Bronchial epithelial cell (primary cell): Measurements from ENCODE around the gene WT1. TPM values are rescaled to one million over a fixed set of nuclear protein-coding genes. Genes with fewer than 3 reads are reported as not detected.

Experiments used
- DNase-seq: peaks from one replicate; pipeline ENCODE4 v3.0.0-alpha.2; 2010; ENCODE audit warnings: low read depth
- FAIRE-seq: peaks from 2 replicates; lab custom pipeline; 2011; peaks lifted over from hg19 to GRCh38; lab: Jason Lieb, UNC
- H3K27me3 ChIP-seq: 2 replicates; pipeline ENCODE4 v1.5.1; 2011; ENCODE audit warnings: low read length; ENCODE audit not compliant: control insufficient read depth, insufficient read depth
- H3K36me3 ChIP-seq: 2 replicates; pipeline ENCODE4 v1.5.1; 2011; ENCODE audit warnings: low read length; ENCODE audit not compliant: control insufficient read depth, insufficient read depth
- H3K4me3 ChIP-seq: 2 replicates; pipeline ENCODE4 v1.5.1; 2011; ENCODE audit warnings: mild to moderate bottlenecking, low read depth, low read length, control low read depth
- total RNA-seq: library from RNA; depleted of rRNA; stranded (reverse); fragments of >200 nt; gene quantifications from 2 replicates; pipeline ENCODE4 v1.2.1, GENCODE V29; 2014
- TF ChIP-seq, protein P1 (sequence below): IDR thresholded peaks from 2 replicates; pipeline ENCODE4 v1.5.1; 2011; ENCODE audit warnings: mild to moderate bottlenecking, moderate library complexity, low read length, control low read depth, inconsistent platforms; ENCODE audit not compliant: insufficient read depth, severe bottlenecking

WT1 gene
- total RNA-seq, 1 donor from 2014 or later, result not detected

DNA sequence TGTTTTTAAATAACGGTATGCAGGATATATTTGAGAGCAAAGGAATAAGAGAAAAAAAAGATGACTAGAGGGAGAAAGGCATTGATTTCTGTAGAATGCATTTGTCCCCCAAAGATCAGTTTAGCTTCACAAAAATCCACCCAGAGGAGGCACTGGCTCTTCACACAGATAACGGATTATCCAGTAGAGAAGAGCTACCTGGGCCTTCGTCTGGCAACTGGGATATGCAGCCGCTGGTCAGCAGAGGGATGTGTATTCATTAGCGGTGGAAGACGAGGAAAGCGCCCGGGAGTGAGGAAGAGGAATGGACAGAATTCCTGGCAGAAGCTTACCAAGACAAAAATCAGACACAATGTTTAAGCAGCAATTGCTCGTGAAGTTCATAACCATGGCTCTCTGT is 5.6 kb upstream of the WT1 start:
- FAIRE-seq, result no peak
- DNase-seq, result no peak
- Histone ChIP-seq H3K4me3 (no peak overlapping the region), H3K27me3 (peaks cover 45% of the 10 kb centered on the region), H3K36me3 (no peaks in the 10 kb centered on the region)
- TF ChIP-seq, protein P1, sequence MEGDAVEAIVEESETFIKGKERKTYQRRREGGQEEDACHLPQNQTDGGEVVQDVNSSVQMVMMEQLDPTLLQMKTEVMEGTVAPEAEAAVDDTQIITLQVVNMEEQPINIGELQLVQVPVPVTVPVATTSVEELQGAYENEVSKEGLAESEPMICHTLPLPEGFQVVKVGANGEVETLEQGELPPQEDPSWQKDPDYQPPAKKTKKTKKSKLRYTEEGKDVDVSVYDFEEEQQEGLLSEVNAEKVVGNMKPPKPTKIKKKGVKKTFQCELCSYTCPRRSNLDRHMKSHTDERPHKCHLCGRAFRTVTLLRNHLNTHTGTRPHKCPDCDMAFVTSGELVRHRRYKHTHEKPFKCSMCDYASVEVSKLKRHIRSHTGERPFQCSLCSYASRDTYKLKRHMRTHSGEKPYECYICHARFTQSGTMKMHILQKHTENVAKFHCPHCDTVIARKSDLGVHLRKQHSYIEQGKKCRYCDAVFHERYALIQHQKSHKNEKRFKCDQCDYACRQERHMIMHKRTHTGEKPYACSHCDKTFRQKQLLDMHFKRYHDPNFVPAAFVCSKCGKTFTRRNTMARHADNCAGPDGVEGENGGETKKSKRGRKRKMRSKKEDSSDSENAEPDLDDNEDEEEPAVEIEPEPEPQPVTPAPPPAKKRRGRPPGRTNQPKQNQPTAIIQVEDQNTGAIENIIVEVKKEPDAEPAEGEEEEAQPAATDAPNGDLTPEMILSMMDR, result no peak

DNA sequence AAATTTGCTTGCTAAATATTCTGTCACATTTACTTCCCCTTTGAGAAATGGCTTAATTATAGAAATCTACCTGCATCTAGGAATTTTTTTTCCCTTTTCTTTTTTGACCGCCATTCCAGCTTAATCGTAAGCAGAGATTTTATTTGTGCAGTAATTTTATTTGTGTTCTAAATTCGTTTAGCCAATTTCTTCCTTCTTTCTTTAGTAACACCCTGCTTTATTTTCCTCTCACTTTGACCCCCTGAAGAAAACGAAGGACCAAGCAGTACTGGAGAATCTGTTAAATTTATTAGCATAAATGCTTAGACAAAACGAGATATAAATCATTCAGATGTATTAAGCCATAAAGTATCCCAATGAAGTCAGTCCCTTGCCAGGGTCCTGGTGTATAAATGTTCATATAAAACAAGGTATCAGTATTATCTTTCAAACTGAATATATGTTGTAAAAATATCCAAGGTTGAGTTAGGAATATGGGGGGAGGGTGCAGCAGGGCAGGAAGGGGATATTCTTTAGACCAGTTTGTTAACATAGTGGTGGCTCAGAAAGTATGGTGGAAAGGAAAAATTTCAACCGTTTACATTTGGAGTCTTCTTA is 5.1 kb upstream of the WT1 start:
- TF ChIP-seq, protein P1, result no peak
- no peak overlapping the region for H3K4me3 ChIP-seq
- peaks cover 50% of the 10 kb centered on the region for H3K27me3 ChIP-seq
- no peaks in the 10 kb centered on the region for H3K36me3 ChIP-seq
- no peak for FAIRE-seq
- no peak for DNase-seq

DNA sequence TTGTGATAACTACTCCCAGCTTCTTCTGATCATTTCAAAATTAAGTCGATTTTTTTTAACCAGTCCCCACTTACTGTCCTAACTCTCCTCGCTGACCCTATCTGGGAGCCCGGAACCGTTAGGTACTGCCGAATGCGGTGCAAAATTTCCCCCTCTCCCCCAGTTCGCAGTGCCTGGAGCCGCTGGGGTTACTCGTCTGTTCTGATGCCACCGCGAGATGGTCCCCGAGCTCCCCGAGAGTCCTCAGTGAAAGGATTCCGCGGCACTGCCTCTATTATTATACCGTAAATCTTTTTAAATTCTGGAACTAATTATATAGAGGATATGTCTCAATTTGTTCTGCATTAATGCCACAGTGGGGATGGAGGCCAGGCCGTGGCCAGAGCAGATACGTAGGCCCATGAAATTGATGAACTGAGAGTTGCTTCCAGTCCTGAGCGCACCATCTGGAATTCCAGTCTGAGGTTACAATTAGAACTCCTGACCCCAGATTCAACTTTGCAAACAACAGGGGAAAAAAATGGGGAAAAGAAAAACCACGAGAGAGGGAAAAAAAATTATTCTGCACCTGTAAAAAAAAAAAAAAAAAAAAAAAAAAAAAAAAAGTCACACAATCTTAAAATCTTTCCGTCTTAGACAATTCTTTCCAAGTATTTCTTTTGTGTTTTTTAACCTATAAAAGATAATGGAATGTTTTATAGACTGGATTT is 4.3 kb upstream of the WT1 start:
- no peak overlapping the region for H3K4me3 ChIP-seq
- H3K27me3 ChIP-seq, result peaks cover 54% of the 10 kb centered on the region
- DNase-seq, result no peak
- no peaks in the 10 kb centered on the region for H3K36me3 ChIP-seq
- TF ChIP-seq, protein P1, result no peak
- no peak for FAIRE-seq

DNA sequence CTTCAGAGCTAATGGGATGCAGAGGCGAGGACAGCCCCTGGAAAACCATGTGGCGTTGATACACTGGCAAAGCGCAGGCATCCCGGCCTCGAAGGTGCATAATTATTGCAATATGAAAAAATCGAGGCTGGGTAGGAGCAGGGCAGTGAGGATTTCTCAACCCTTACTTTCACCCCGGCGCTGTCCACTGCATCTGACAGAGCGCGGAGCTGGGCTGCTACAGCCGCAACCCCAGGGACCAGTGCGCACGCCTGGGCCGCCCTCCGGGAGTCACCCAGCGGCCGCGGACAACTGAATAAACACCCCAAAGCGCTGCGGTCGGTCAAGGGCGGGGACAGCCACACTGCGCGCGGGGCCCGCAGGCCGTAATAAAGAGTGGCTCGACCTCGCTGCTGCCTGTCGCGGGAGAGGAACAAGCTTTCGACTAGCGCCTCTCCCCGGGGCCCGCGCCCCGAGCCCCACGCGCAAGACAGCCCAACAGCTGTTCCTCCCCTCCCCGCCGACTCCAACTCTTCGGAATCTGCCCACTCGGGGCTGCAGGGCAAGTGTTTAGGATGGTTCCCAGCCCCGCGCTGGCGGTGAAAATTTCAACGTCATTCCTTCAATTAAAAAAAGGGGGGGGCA is 3.6 kb upstream of the WT1 start:
- Histone ChIP-seq H3K36me3 (no peaks in the 10 kb centered on the region), H3K27me3 (peaks cover 61% of the 10 kb centered on the region), H3K4me3 (no peak overlapping the region)
- TF ChIP-seq, protein P1, result no peak
- FAIRE-seq, result no peak
- DNase-seq, result no peak

DNA sequence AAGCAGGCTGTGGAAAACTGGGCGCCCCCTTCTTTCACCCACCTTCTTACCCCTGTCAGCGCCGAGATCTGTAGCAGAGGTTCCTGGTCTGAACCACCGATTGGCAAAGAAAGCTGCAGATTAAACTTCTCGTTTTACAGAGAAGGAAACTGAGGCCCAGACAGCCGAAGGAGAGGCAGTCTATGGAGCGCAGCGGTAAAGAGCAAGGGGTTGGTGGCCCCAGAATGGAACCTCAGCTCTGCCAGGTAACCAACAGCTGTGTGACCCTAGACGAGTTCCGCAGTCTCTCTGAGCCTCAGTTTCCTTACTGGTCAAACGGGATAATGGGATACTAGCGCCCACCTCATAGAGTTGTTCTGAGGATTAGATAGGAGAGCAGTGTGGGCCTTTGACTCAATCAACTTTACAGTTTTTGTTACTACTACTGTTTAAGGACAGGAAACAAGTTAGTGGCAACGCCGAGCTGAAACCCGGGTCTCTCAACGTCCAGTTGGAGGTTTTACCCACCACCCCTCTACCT is 3.1 kb upstream of the WT1 start:
- no peaks in the 10 kb centered on the region for H3K36me3 ChIP-seq
- no peak overlapping the region for H3K4me3 ChIP-seq
- no peak for FAIRE-seq
- TF ChIP-seq, protein P1, result no peak
- H3K27me3 ChIP-seq, result peaks cover 65% of the 10 kb centered on the region
- DNase-seq, result no peak
